Suprapubic skin (tissue), 4 donors: Measurements from ENCODE around the gene CA12. TPM values are rescaled to one million over a fixed set of nuclear protein-coding genes. Genes with fewer than 3 reads are reported as not detected.

ENCODE experiments used
- DNase-seq, 2 donors: peaks; one replicate each; pipeline ENCODE4 v3.0.0-alpha.2; 2019; ENCODE audit warnings: low spot score in 2 of 2
- H3K27ac ChIP-seq: fragments of 200-600 bp; sonication (generic); one replicate; pipeline ENCODE4 v1.5.1; 2019
- H3K27me3 ChIP-seq: fragments of 200-600 bp; sonication (generic); one replicate; pipeline ENCODE4 v1.5.1; 2019
- H3K36me3 ChIP-seq: fragments of 200-600 bp; sonication (generic); one replicate; pipeline ENCODE4 v1.5.1; 2019
- H3K4me1 ChIP-seq: fragments of 200-600 bp; sonication (generic); one replicate; pipeline ENCODE4 v1.5.1; 2019
- H3K4me3 ChIP-seq: fragments of 200-600 bp; sonication (generic); one replicate; pipeline ENCODE4 v1.5.1; 2019; ENCODE audit warnings: mild to moderate bottlenecking
- H3K9me3 ChIP-seq: fragments of 200-600 bp; sonication (generic); one replicate; pipeline ENCODE4 v1.5.1; 2019
- CTCF ChIP-seq, 2 donors: fragments of 200-600 bp in 1 of 2; fragments of 450-650 bp in 1 of 2; sonication (generic) in 1 of 2; IDR thresholded peaks; one replicate each; pipeline ENCODE4 v1.5.1; 2016 to 2019; ENCODE audit warnings: antibody characterized with exemption in 2 of 2, mild to moderate bottlenecking in 1 of 2, moderate library complexity in 1 of 2
- EP300 ChIP-seq: sonication (generic); formaldehyde crosslinking; IDR thresholded peaks from one replicate; pipeline ENCODE4 v1.6.1; 2017; ENCODE audit warnings: antibody characterized with exemption
- POLR2A ChIP-seq, 2 donors: fragments of 450-650 bp; IDR thresholded peaks; one replicate each; pipeline ENCODE4 v1.6.1; 2017; ENCODE audit warnings: antibody characterized with exemption in 2 of 2, mild to moderate bottlenecking in 2 of 2, moderate library complexity in 2 of 2
- POLR2AphosphoS5 ChIP-seq, 3 donors: sonication (generic); formaldehyde crosslinking; IDR thresholded peaks; one replicate each; pipeline ENCODE4 v1.6.1; 2017; ENCODE audit warnings: antibody characterized with exemption in 3 of 3
- WGBS: methylation state at CpG from one replicate; pipeline ENCODE4 v1.1.5; 2018; 5-methylcytosine and 5-hydroxymethylcytosine counted together
- total RNA-seq, 4 donors: library from RNA; depleted of rRNA; stranded (reverse); fragments of >200 nt; gene quantifications; one replicate each; pipeline ENCODE4 v1.1.0, GENCODE V29; 2016

The CA12 gene
- total RNA-seq, 4 donors from 2014 or later = 292 to 338 (median 317) TPM

DNA sequence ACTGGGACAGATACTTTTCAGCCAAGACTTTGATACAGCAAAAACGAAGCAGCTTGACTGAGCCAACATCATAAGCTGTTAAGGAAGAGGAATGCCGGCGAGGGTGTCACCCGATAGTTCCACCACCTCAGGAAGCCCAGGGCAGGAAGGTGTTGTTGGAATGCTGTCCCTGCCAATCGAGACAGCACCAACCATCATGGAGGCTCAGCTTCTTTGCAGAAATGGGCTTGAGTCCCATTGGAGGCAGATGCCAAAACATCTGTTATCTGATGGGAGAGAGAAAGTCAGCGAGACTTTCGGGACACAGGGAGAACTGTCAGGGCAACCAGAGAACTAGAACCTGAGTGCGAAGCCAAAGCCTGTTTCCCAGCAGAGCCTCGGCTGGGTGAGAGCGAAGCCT is 50.7 kb downstream of the CA12 start:
- peak overlapping the region; percentile 70 for H3K27ac ChIP-seq
- peaks cover 8% of the 10 kb centered on the region for H3K36me3 ChIP-seq
- no peak for DNase-seq
- no peaks in the 10 kb centered on the region for H3K9me3 ChIP-seq
- H3K4me1 ChIP-seq = peaks cover 40% of the 10 kb centered on the region
- WGBS = 49% methylated on average over 10 of the region's 10 CpGs
- no peak overlapping the region for H3K4me3 ChIP-seq
- no peaks in the 10 kb centered on the region for H3K27me3 ChIP-seq
- TF ChIP-seq POLR2A (IDR thresholded peaks at IDR 0.05) = no peak

GRCh38 chr15:63329567-63330350 is 51.9 kb downstream of the CA12 start:
- Histone ChIP-seq H3K27ac (peak overlapping the region; percentile 47), H3K36me3 (peaks cover 13% of the 10 kb centered on the region), H3K9me3 (no peaks in the 10 kb centered on the region), H3K4me1 (peaks cover 30% of the 10 kb centered on the region), H3K4me3 (no peak overlapping the region), H3K27me3 (no peaks in the 10 kb centered on the region)
- WGBS = 92% methylated on average over 4 of the region's 5 CpGs
- TF ChIP-seq POLR2A (IDR thresholded peaks at IDR 0.05) (no peak), CTCF (IDR thresholded peaks at IDR 0.05) (no peak)
- no peak for DNase-seq

DNA sequence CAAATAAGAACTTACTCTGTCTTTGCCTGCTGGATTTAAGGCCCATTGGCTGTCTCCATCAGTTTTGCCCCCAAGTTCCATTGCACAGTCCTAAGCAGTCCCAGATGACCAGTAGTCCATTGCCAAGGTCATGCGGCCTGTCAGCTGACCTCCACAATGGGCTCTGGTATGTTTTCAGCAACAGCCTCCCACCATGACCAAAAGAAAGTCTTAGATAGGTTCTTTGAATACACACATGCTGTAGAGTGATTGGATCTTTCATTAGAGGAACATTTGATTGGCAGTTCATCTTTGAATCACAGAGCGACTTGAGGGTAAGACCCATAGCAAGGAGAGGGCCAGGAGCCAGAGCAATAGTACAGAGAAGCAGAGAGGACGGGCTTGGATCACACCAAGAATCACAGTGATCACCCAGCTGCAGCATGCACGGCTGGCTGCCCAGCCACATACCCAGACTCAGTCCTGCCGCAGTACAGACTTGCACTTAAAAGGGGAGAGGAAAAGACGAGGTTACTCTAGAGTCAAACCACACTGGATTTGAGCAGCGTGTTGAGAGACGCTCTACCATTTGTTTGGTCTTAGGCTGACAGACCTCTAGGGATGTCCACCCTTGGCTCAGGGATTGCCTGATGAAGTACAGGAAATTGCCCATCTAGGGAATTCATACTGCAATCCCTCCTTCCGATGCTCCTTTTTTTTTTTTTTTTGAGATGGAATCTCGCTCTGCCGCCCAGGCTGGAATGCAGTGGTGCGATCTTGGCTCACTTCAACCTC is 53.8 kb downstream of the CA12 start:
- H3K9me3 ChIP-seq = no peaks in the 10 kb centered on the region
- peaks cover 13% of the 10 kb centered on the region for H3K36me3 ChIP-seq
- no peak overlapping the region for H3K4me3 ChIP-seq
- H3K27me3 ChIP-seq = no peaks in the 10 kb centered on the region
- 87% methylated on average over 12 of the region's 12 CpGs for WGBS
- no peak for DNase-seq
- no peak for TF ChIP-seq POLR2AphosphoS5 (IDR thresholded peaks at IDR 0.05)
- no peak for TF ChIP-seq CTCF (IDR thresholded peaks at IDR 0.05)
- no peak for TF ChIP-seq POLR2A (IDR thresholded peaks at IDR 0.05)
- no peak for TF ChIP-seq EP300
- H3K4me1 ChIP-seq = peaks cover 26% of the 10 kb centered on the region
- no peak overlapping the region for H3K27ac ChIP-seq

GRCh38 chr15:63324770-63325169 is 56.9 kb downstream of the CA12 start:
- Histone ChIP-seq H3K9me3 (no peaks in the 10 kb centered on the region), H3K4me3 (no peak overlapping the region), H3K36me3 (peaks cover 13% of the 10 kb centered on the region), H3K27me3 (no peaks in the 10 kb centered on the region), H3K4me1 (peaks cover 3% of the 10 kb centered on the region), H3K27ac (no peak overlapping the region)
- TF ChIP-seq EP300 (no peak), POLR2A (IDR thresholded peaks at IDR 0.05) (no peak), CTCF (IDR thresholded peaks at IDR 0.05) (no peak), POLR2AphosphoS5 (IDR thresholded peaks at IDR 0.05) (no peak)
- 84% methylated on average over 7 of the region's 7 CpGs for WGBS
- no peak for DNase-seq

- Histone ChIP-seq H3K4me1 (peaks cover 3% of the 10 kb centered on the region), H3K9me3 (no peaks in the 10 kb centered on the region), H3K27ac (no peak overlapping the region), H3K27me3 (no peaks in the 10 kb centered on the region), H3K4me3 (no peak overlapping the region), H3K36me3 (peaks cover 13% of the 10 kb centered on the region)
- WGBS = 38% methylated on average over 9 of the region's 9 CpGs
- no peak for TF ChIP-seq POLR2AphosphoS5 (IDR thresholded peaks at IDR 0.05)
- no peak for TF ChIP-seq EP300
- no peak for TF ChIP-seq CTCF (IDR thresholded peaks at IDR 0.05)
- TF ChIP-seq POLR2A (IDR thresholded peaks at IDR 0.05) = no peak
- no peak for DNase-seq
These were observed 57.7 kb downstream of the CA12 start for GRCh38 chr15:63323798-63324563.
